ENCODE data around the gene SLC26A1.

- TF ChIP-seq CTCF (IDR thresholded peaks at IDR 0.05) = no peak
- TF ChIP-seq POLR2A (IDR thresholded peaks at IDR 0.05) = no peak
- no peak for TF ChIP-seq POLR2AphosphoS5 (IDR thresholded peaks at IDR 0.05)
Measured at GRCh38 chr4:974668-975067, 18.5 kb downstream of the SLC26A1 start.

Data from transverse colon (tissue), 4 donors.